Adrenal gland (tissue), 12 donors: ENCODE measurements around the gene BCLAF1. TPM values are rescaled to one million over a fixed set of nuclear protein-coding genes. Genes with fewer than 3 reads are reported as not detected.

Source experiments
- DNase-seq, 7 donors: peaks; one replicate each; pipeline ENCODE4 v3.0.0-alpha.2; 2019 to 2020
- H3K27ac ChIP-seq, 5 donors: fragments of 200-600 bp; sonication (generic) in 4 of 5; 1 replicate in 3 of 5; 2 replicates in 2 of 5; pipeline versions ENCODE4 v1.5.1 to v1.8.0; 2016 to 2020; ENCODE audit warnings: mild to moderate bottlenecking in 1 of 5
- H3K27me3 ChIP-seq: fragments of 200-600 bp; 2 replicates; pipeline ENCODE4 v1.8.0; 2021
- H3K36me3 ChIP-seq, 2 donors: fragments of 200-600 bp; replicated peaks in 1 of 2; 1 replicate in 1 of 2; 2 replicates in 1 of 2; pipeline versions ENCODE4 v1.5.1 to v1.8.0; 2018 to 2022
- H3K4me1 ChIP-seq, 2 donors: fragments of 200-600 bp; replicated peaks in 1 of 2; 1 replicate in 1 of 2; 2 replicates in 1 of 2; pipeline versions ENCODE4 v1.5.1 to v1.8.0; 2018 to 2021
- H3K4me3 ChIP-seq, 4 donors: fragments of 200-600 bp; sonication (generic) in 3 of 4; one replicate each; pipeline ENCODE4 v1.5.1; 2016 to 2018
- H3K9me3 ChIP-seq, 3 donors: fragments of 200-600 bp; sonication (generic) in 1 of 3; replicated peaks in 1 of 3; 1 replicate in 2 of 3; 2 replicates in 1 of 3; pipeline versions ENCODE4 v1.5.1 to v1.8.0; 2016 to 2021
- CTCF ChIP-seq, 6 experiments: fragments of 450-650 bp in 4 of 6; fragments of 200-600 bp in 2 of 6; sonication (generic) in 1 of 6; IDR thresholded peaks; 1 replicate in 5 of 6; 2 replicates in 1 of 6; pipeline versions ENCODE4 v1.5.1 to v1.8.0; 2016 to 2021; ENCODE audit warnings: antibody characterized with exemption in 6 of 6, mild to moderate bottlenecking in 2 of 6, moderate library complexity in 1 of 6
- POLR2A ChIP-seq, 2 donors: fragments of 450-650 bp; IDR thresholded peaks; one replicate each; pipeline ENCODE4 v1.6.1; 2017; ENCODE audit warnings: antibody characterized with exemption in 2 of 2, mild to moderate bottlenecking in 2 of 2, moderate library complexity in 1 of 2
- WGBS, 4 donors: extraction: QIAGEN DNeasy Blood & Tissue Kit in 2 of 4; methylation state at CpG; one replicate each; pipeline versions ENCODE4 v1.1.5 to v1.1.7; 2013 to 2017; 5-methylcytosine and 5-hydroxymethylcytosine counted together
- intact Hi-C, 2 donors: fragments of 100-400 bp; cut with DNase I; formaldehyde crosslinking; loops; one replicate each; pipeline versions ENCODE4 v1.14.1 to v1.15.0; 2022 to 2023
- polyA plus RNA-seq, 3 donors: library from polyadenylated mRNA; stranded (reverse); fragments of 200-250 nt in 2 of 3; fragments of 350-450 nt in 1 of 3; fragmentation: Illumina TruSeq in 1 of 3; extraction: RNeasy Lipid Tissue Mini Kit (QIAGEN cat#74804) in 1 of 3; gene quantifications; one replicate each; pipeline ENCODE4 v1.2.3, GENCODE V29; 2013 to 2014
- total RNA-seq, 9 donors: library from RNA; depleted of rRNA in 4 of 9; stranded (reverse); fragments of >200 nt in 4 of 9; fragments of 120-200 nt in 1 of 9; fragmentation: NEBNext Ultra II Directional in 1 of 9; extraction: Animal tissue kit (Norgen Biotek cat#: 25700) in 1 of 9; gene quantifications; one replicate each; pipeline versions ENCODE4 v1.1.0 to v1.2.4, GENCODE V29; 2013 to 2023
- donor health status: healthy with polysubstance abuse.
- donor health status: Bipolar disorder and iron deficiency.
- donor health status: DM: yes; HTN: yes; CAD: no.
- donor health status: DM: no; HTN: no; CAD: no.
- donor health status: DM: no; HTN: no; CAD: no.
- donor health status: DM: yes; HTN: yes; CAD: no.

Gene BCLAF1
- total and polyA plus RNA-seq, 12 donors: 27.7 to 210 (median 112) TPM

DNA sequence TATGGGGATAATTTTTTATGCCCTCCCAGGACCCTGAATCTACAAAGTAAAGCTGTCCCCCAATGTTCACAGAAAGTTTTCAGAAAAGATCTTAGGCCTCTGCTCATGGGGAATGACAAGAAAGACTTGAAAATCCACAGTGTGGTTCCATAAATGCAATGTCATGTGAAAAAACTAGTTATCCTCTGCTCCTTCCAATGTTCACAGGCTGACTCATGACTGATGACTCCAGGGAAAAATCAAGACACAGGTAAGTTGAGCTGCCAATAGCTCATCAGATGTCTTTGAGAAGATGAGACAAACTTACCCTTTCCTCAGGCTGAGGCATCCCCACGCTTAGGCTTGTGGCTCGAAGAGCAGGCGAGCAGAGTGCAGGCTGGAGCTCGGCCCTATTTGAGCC, 14.8 kb upstream of the BCLAF1 start:
- H3K9me3 ChIP-seq: no peaks in the 10 kb centered on the region
- DNase-seq: no peak
- WGBS, 4 donors: 85 to 98% (median 95%) methylated on average over 4 of the region's 4 CpGs
- H3K36me3 ChIP-seq: no peaks in the 10 kb centered on the region
- no peak overlapping the region for H3K4me3 ChIP-seq
- intact Hi-C loops: no loop called here
- no peaks in the 10 kb centered on the region for H3K27me3 ChIP-seq
- H3K4me1 ChIP-seq: no peaks in the 10 kb centered on the region
- H3K27ac ChIP-seq: no peak overlapping the region
- no peak for TF ChIP-seq CTCF (IDR thresholded peaks at IDR 0.05)
- TF ChIP-seq POLR2A (IDR thresholded peaks at IDR 0.05): no peak

DNA sequence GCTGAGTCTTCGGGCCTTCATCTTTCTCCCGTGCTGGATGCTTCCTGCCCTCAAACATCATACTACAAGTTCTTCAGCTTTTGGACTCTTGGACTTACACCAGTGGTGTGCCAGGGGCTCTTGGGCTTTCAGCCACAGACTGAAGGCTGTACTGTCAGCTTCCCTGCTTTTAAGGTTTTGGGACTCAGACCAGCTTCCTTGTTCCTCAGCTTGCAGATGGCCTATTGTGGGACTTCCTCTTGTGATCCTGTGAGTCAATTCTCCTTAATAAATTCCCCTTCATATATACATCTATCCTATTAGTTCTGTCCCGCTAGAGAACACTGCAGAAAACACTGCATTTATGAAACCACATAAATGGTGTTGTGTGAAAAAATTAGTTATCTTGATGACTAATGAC, 13.9 kb upstream of the BCLAF1 start:
- Histone ChIP-seq H3K4me3 (no peak overlapping the region), H3K9me3 (no peaks in the 10 kb centered on the region), H3K4me1 (no peaks in the 10 kb centered on the region), H3K27ac (no peak overlapping the region), H3K27me3 (no peaks in the 10 kb centered on the region), H3K36me3 (no peaks in the 10 kb centered on the region)
- WGBS, 4 donors: 69 to 87% (median 83%) methylated on average over 3 of the region's 3 CpGs
- intact Hi-C loops: no loop called here
- no peak for DNase-seq
- TF ChIP-seq CTCF (IDR thresholded peaks at IDR 0.05) (no peak), POLR2A (IDR thresholded peaks at IDR 0.05) (no peak)

GRCh38 chr6:136294621-136295020, 5.0 kb upstream of the BCLAF1 start:
- no peaks in the 10 kb centered on the region for H3K27me3 ChIP-seq
- peaks cover 7 to 10% of the 10 kb centered on the region in 2 donors for H3K4me1 ChIP-seq
- H3K4me3 ChIP-seq: no peak overlapping the region
- TF ChIP-seq POLR2A (IDR thresholded peaks at IDR 0.05) (no peak), CTCF (IDR thresholded peaks at IDR 0.05) (no peak)
- DNase-seq: no peak
- intact Hi-C loops: no loop called here
- 90 to 97% (median 94%) methylated on average over 3 of the region's 3 CpGs for WGBS, 4 donors
- H3K27ac ChIP-seq: no peak overlapping the region
- no peaks in the 10 kb centered on the region for H3K36me3 ChIP-seq
- H3K9me3 ChIP-seq: no peaks in the 10 kb centered on the region

- no peak for TF ChIP-seq POLR2A (IDR thresholded peaks at IDR 0.05)
- no peak for TF ChIP-seq CTCF (IDR thresholded peaks at IDR 0.05)
- Histone ChIP-seq H3K4me1 (peaks cover 20 to 40% of the 10 kb centered on the region in 2 donors), H3K27ac (peak overlapping the region; percentile 95 to 100 (median 100)), H3K4me3 (peak overlapping the region in 2 of 4 donors; percentile 94), H3K36me3 (no peaks in the 10 kb centered on the region), H3K9me3 (no peaks in the 10 kb centered on the region), H3K27me3 (no peaks in the 10 kb centered on the region)
- WGBS, 4 donors: 2 to 3% (median 3%) methylated on average over 16 to 22 of the region's 22 CpGs
- peak; percentile 69 to 90 (median 85) for DNase-seq
- intact Hi-C loops: no loop called here
Measured at GRCh38 chr6:136290410-136291010, 864 bp upstream of the BCLAF1 start.
